Osteoblast (primary cell): ENCODE data around the gene ABI3. TPM values are rescaled to one million over a fixed set of nuclear protein-coding genes. Genes with fewer than 3 reads are reported as not detected.

Source experiments
- DNase-seq: peaks from one replicate; pipeline ENCODE4 v3.0.0; 2011; ENCODE audit warnings: low spot score, mixed read lengths; ENCODE audit not compliant: insufficient read length; ENCODE audit errors: missing footprints
- H2AFZ ChIP-seq: 2 replicates; pipeline ENCODE4 v1.6.0; 2011; ENCODE audit warnings: mild to moderate bottlenecking, low read length
- H3K27ac ChIP-seq: 2 replicates; pipeline ENCODE4 v1.5.1; 2011; ENCODE audit warnings: mild to moderate bottlenecking, low read depth, low read length, moderate library complexity
- H3K27me3 ChIP-seq: 2 replicates; pipeline ENCODE4 v1.6.0; 2012; ENCODE audit warnings: mild to moderate bottlenecking, control low read depth, inconsistent platforms, low read length, moderate library complexity; ENCODE audit not compliant: insufficient read depth
- H3K36me3 ChIP-seq: 2 replicates; pipeline ENCODE4 v1.5.1; 2011; ENCODE audit warnings: mild to moderate bottlenecking, low read length, control low read depth, moderate library complexity; ENCODE audit not compliant: insufficient read depth
- H3K4me1 ChIP-seq: 2 replicates; pipeline ENCODE4 v1.5.1; 2011; ENCODE audit warnings: mild to moderate bottlenecking, low read length, control low read depth, moderate library complexity; ENCODE audit not compliant: insufficient read depth
- H3K4me2 ChIP-seq: 2 replicates; pipeline ENCODE4 v1.6.0; 2011; ENCODE audit warnings: mild to moderate bottlenecking, low read length; ENCODE audit not compliant: insufficient read depth
- H3K4me3 ChIP-seq: fragments of 200-600 bp; sonication (generic); 3 replicates; pipeline ENCODE4 v1.5.1; 2012; ENCODE audit warnings: mild to moderate bottlenecking, low read length, inconsistent platforms; ENCODE audit not compliant: insufficient read depth
- H3K79me2 ChIP-seq: 2 replicates; pipeline ENCODE4 v1.6.0; 2012; ENCODE audit warnings: mild to moderate bottlenecking, low read length, control low read depth, inconsistent platforms; ENCODE audit not compliant: insufficient read depth
- H3K9me3 ChIP-seq: 2 replicates; pipeline ENCODE4 v1.5.1; 2011; ENCODE audit warnings: low read depth, low read length, control low read depth
- H4K20me1 ChIP-seq: 2 replicates; pipeline ENCODE4 v1.6.0; 2012; ENCODE audit warnings: mild to moderate bottlenecking, low read length, control low read depth; ENCODE audit not compliant: insufficient read depth
- total RNA-seq: library from RNA; depleted of rRNA; stranded (reverse); fragments of >200 nt; gene quantifications from 2 replicates; pipeline ENCODE4 v1.2.3, GENCODE V29; 2012
- TF ChIP-seq, protein P1 (sequence below): IDR thresholded peaks from 2 replicates; pipeline ENCODE4 v1.5.1; 2011; ENCODE audit warnings: mild to moderate bottlenecking, low read depth, low read length, moderate library complexity; ENCODE audit errors: extremely low read depth

The ABI3 gene
- total RNA-seq, 1 donor: 0.36 TPM

DNA sequence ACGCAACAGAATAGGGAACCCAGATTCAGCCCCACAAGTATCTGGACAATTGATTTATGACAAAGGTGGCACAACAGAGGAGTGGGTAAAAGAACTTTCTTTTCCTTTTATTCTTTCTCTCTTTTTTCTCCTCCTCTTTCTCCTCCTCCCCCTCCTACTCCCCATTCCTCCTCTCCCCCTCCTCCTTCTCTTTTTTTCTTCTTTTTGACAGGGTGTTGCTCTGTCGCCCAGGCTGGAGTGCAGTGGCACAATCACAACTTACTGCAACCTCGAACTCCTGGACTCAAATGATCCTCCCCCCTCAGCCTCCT, 16.3 kb upstream of the ABI3 start:
- Histone ChIP-seq H3K9me3 (no peaks in the 10 kb centered on the region), H3K27me3 (no peaks in the 10 kb centered on the region), H3K79me2 (no peaks in the 10 kb centered on the region), H3K4me1 (peaks cover 19% of the 10 kb centered on the region), H3K4me3 (peak overlapping the region; percentile 86), H4K20me1 (no peaks in the 10 kb centered on the region), H2AFZ (no peak overlapping the region), H3K36me3 (no peaks in the 10 kb centered on the region), H3K27ac (no peak overlapping the region), H3K4me2 (peak overlapping the region; percentile 87)
- TF ChIP-seq, protein P1, sequence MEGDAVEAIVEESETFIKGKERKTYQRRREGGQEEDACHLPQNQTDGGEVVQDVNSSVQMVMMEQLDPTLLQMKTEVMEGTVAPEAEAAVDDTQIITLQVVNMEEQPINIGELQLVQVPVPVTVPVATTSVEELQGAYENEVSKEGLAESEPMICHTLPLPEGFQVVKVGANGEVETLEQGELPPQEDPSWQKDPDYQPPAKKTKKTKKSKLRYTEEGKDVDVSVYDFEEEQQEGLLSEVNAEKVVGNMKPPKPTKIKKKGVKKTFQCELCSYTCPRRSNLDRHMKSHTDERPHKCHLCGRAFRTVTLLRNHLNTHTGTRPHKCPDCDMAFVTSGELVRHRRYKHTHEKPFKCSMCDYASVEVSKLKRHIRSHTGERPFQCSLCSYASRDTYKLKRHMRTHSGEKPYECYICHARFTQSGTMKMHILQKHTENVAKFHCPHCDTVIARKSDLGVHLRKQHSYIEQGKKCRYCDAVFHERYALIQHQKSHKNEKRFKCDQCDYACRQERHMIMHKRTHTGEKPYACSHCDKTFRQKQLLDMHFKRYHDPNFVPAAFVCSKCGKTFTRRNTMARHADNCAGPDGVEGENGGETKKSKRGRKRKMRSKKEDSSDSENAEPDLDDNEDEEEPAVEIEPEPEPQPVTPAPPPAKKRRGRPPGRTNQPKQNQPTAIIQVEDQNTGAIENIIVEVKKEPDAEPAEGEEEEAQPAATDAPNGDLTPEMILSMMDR: no peak
- DNase-seq: no peak

DNA sequence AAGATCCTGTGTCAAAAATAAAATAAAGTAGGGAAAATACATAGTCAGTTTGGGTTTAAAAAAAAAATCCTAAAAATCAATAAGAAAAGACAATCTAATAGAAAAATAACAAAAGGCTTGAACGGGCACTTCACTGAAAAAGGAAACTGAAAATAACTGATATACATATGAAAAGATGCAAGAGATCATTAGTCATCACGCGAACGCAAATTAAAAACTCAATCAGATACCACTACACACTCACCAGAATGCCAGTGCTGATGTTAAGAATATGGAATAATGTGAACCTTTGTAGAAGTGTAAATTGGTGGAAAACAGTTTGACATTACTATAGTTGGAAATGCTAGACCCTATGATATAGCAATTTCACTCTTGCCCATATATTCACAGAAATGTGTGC, 14.8 kb upstream of the ABI3 start:
- Histone ChIP-seq H3K27ac (no peak overlapping the region), H3K4me3 (no peak overlapping the region), H3K4me2 (no peak overlapping the region), H3K4me1 (peaks cover 19% of the 10 kb centered on the region), H3K36me3 (no peaks in the 10 kb centered on the region), H3K79me2 (no peaks in the 10 kb centered on the region), H4K20me1 (no peaks in the 10 kb centered on the region), H2AFZ (no peak overlapping the region), H3K27me3 (no peaks in the 10 kb centered on the region), H3K9me3 (no peaks in the 10 kb centered on the region)
- TF ChIP-seq, protein P1: no peak
- DNase-seq: no peak

DNA sequence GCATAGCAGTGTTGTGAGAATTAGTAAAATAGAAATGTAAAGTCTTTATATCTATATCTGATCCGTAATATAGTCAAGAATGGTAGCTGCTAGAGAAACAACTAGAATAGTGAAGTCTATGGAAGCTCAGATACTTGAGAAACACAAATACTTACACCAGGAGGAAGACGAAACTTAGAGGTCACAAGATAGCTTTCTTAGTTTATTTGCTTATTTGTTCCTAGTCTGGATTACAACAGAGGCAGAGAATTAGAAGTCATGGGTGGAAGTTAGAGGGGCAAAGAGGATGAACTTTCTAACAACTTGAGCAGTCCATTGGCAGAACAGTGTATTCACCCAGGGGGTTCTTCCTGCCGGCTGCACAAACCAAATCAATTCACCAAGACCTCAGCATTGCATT, 14.0 kb upstream of the ABI3 start:
- Histone ChIP-seq H3K27ac (no peak overlapping the region), H3K79me2 (no peaks in the 10 kb centered on the region), H3K4me1 (peaks cover 18% of the 10 kb centered on the region), H3K27me3 (no peaks in the 10 kb centered on the region), H3K9me3 (no peaks in the 10 kb centered on the region), H3K4me2 (no peak overlapping the region), H2AFZ (no peak overlapping the region), H3K4me3 (no peak overlapping the region), H4K20me1 (no peaks in the 10 kb centered on the region), H3K36me3 (no peaks in the 10 kb centered on the region)
- DNase-seq: no peak
- TF ChIP-seq, protein P1: no peak

DNA sequence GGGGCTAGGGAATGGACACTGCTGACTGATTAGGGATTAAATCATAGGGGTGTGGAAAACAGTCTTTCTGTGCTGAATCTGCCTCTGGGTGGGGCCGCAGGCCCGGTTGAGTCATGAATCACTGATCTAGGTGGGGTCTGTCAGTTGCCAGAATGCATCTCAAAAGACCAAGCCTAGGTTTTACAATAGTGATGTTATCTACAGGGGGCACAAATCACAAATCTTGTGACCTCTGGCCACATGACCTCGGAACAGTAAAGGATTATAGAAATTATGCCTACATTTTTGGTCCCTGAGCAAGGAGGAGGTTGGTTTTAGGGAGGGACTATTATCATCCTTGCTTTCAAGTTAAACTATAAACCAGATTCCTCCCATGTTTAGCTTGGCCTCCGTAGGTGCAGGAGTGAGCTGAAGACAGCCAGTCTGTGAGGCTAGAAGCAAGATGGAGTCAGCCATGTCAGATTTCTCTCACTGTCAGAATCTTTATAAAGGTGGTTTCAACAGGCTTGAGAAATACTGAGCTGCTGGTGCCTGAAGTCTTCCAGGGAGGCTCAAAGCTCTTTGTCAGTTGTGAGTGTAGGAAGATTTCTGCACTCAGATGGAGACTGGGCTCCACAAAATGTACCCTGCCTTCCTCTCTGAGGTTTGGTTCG, 13.0 kb upstream of the ABI3 start:
- Histone ChIP-seq H3K4me2 (no peak overlapping the region), H3K79me2 (no peaks in the 10 kb centered on the region), H3K4me1 (peaks cover 21% of the 10 kb centered on the region), H3K36me3 (no peaks in the 10 kb centered on the region), H2AFZ (peak overlapping the region; percentile 49), H3K9me3 (no peaks in the 10 kb centered on the region), H3K27ac (no peak overlapping the region), H4K20me1 (no peaks in the 10 kb centered on the region), H3K27me3 (no peaks in the 10 kb centered on the region), H3K4me3 (no peak overlapping the region)
- no peak for DNase-seq
- TF ChIP-seq, protein P1: no peak
